Naive B cell (primary cell): ENCODE measurements around the gene BNIP5. TPM values are rescaled to one million over a fixed set of nuclear protein-coding genes. Genes with fewer than 3 reads are reported as not detected.

Source experiments
- ATAC-seq, 2 donors: fragments of 150-1000 bp; cut with Tn5 transposase; 2 replicates each; pipeline ENCODE4 v1.10.0; 2021; ENCODE audit warnings: low read depth in 2 of 2, mild to moderate bottlenecking in 2 of 2, moderate library complexity in 2 of 2
- DNase-seq: peaks from one replicate; pipeline ENCODE4 v3.0.0; 2022
- H3K27ac Mint-ChIP-seq, 6 donors: one replicate each; pipeline ENCODE4 v1.8.0; 2020 to 2022; ENCODE audit warnings: mild to moderate bottlenecking in 6 of 6, mixed read lengths in 6 of 6, moderate library complexity in 5 of 6, inconsistent platforms in 2 of 6
- H3K27me3 Mint-ChIP-seq, 3 donors: one replicate each; pipeline ENCODE4 v1.8.0; 2021 to 2022; ENCODE audit warnings: mixed read lengths in 3 of 3, mild to moderate bottlenecking in 1 of 3
- H3K36me3 Mint-ChIP-seq, 2 donors: one replicate each; pipeline ENCODE4 v1.8.0; 2020 to 2022; ENCODE audit warnings: mixed read lengths in 2 of 2, inconsistent platforms in 1 of 2, mild to moderate bottlenecking in 1 of 2
- H3K4me1 Mint-ChIP-seq, 3 donors: one replicate each; pipeline ENCODE4 v1.8.0; 2020 to 2022; ENCODE audit warnings: mixed read lengths in 3 of 3, inconsistent platforms in 1 of 3, mild to moderate bottlenecking in 1 of 3, moderate library complexity in 1 of 3
- H3K4me3 Mint-ChIP-seq, 8 donors: one replicate each; pipeline ENCODE4 v1.8.0; 2020 to 2022; ENCODE audit warnings: mild to moderate bottlenecking in 8 of 8, mixed read lengths in 8 of 8, moderate library complexity in 8 of 8, inconsistent platforms in 2 of 8
- H3K9me3 Mint-ChIP-seq, 7 donors: one replicate each; pipeline ENCODE4 v1.8.0; 2020 to 2022; ENCODE audit warnings: mixed read lengths in 7 of 7, mild to moderate bottlenecking in 5 of 7, inconsistent platforms in 2 of 7, moderate library complexity in 1 of 7
- polyA plus RNA-seq, 6 donors: library from polyadenylated mRNA; unstranded; fragments of 300-500 nt; fragmentation: Illumina TruSeq; gene quantifications; one replicate each; pipeline ENCODE4 v1.2.3, GENCODE V29; 2021; ENCODE audit warnings: low read depth in 6 of 6

Gene BNIP5
- polyA plus RNA-seq, 6 donors from 2014 or later, result not detected

- ATAC-seq (no peak), DNase-seq (no peak)
- H3K36me3 Mint-ChIP-seq, result no peaks in the 10 kb centered on the region
- H3K4me3 Mint-ChIP-seq, result no peak overlapping the region
- peaks cover 10 to 16% (median 11%) of the 10 kb centered on the region in 3 donors for H3K4me1 Mint-ChIP-seq
- peaks cover 3 to 16% (median 7%) of the 10 kb centered on the region in 3 donors for H3K27me3 Mint-ChIP-seq
- no peak overlapping the region for H3K27ac Mint-ChIP-seq
- H3K9me3 Mint-ChIP-seq, result no peaks in the 10 kb centered on the region
Observed at GRCh38 chr6:36308514-36308913, 28.2 kb downstream of the BNIP5 start.

DNA sequence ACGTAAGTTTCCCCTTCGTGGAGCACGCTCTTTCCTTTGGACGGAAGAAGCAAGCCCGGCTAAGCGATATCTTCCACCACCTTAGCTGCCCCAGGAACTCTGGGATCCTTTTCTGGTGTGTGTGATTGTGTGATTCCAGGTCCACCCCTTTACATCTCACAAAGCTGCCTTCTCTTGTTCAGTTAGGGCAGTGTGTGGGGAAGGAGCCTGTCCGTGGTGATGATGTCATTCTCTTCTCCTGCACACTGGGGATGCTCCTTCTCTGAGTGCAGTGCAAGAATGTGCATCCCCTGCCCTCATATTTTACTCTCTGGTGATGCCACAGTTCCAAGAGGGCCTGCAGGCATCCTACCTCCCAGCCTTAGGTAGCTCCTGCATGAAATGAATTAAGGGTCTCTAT, 30.3 kb downstream of the BNIP5 start:
- H3K36me3 Mint-ChIP-seq, result no peaks in the 10 kb centered on the region
- DNase-seq (no peak), ATAC-seq (no peak)
- H3K27me3 Mint-ChIP-seq, result peaks cover 12 to 24% (median 17%) of the 10 kb centered on the region in 3 donors
- peaks cover 5 to 9% (median 9%) of the 10 kb centered on the region in 3 donors for H3K4me1 Mint-ChIP-seq
- peak overlapping the region in 1 of 6 donors; percentile 37 for H3K27ac Mint-ChIP-seq
- H3K9me3 Mint-ChIP-seq, result no peaks in the 10 kb centered on the region
- no peak overlapping the region for H3K4me3 Mint-ChIP-seq

GRCh38 chr6:36305885-36306284, 30.8 kb downstream of the BNIP5 start:
- H3K4me1 Mint-ChIP-seq, result peaks cover 5 to 9% (median 6%) of the 10 kb centered on the region in 3 donors
- H3K4me3 Mint-ChIP-seq, result no peak overlapping the region
- no peaks in the 10 kb centered on the region for H3K9me3 Mint-ChIP-seq
- no peaks in the 10 kb centered on the region for H3K36me3 Mint-ChIP-seq
- no peak overlapping the region for H3K27ac Mint-ChIP-seq
- peaks cover 13 to 23% (median 19%) of the 10 kb centered on the region in 3 donors for H3K27me3 Mint-ChIP-seq
- DNase-seq (no peak), ATAC-seq (no peak)

DNA sequence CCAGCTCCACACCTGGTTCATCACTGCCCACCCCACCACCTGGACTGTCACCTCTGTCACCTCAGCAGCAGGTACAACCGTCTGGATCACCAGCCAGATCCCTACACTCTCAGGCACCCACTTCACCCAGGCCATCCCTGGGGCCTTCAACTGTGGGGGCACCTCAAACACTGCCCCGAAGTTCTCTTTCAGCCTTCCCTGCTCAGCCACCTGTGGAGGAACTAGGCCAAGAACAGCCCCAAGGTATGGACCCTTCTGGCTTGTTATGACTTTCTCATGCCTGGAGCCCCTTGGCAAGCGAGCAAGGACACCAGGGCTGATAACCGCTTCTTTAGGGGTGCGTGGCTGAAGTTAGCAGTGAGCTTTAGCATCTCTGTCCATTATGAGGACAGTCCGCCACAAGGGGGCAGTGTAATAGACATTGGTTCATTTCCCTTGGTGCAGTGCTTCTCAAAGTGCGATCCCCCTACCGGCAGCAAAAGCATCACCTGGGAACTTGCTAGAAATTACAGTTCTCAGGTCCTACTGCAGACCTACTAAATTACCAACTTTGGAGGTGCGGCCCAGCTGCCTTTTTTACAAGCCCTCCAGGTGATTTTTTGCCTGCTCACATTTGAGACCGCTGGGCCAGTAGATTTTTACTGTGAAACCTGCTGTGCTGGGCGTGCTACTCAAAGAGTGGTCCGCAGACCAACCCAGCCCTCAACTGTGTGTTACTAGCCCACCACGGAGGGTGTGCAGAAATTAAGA, 34.3 kb downstream of the BNIP5 start:
- Mint-ChIP-seq H3K36me3 (no peaks in the 10 kb centered on the region), H3K4me1 (peaks cover 5 to 9% (median 6%) of the 10 kb centered on the region in 3 donors), H3K4me3 (no peak overlapping the region), H3K9me3 (no peaks in the 10 kb centered on the region), H3K27ac (peak overlapping the region in 1 of 6 donors; percentile 7), H3K27me3 (peaks cover 13 to 36% (median 31%) of the 10 kb centered on the region in 3 donors)
- DNase-seq (peak; percentile 88), ATAC-seq (peak; percentile 98 to 99)

- ATAC-seq (no peak), DNase-seq (no peak)
- Mint-ChIP-seq H3K4me1 (peaks cover 5 to 9% (median 6%) of the 10 kb centered on the region in 3 donors), H3K9me3 (no peaks in the 10 kb centered on the region), H3K27ac (no peak overlapping the region), H3K27me3 (peaks cover 13 to 36% (median 31%) of the 10 kb centered on the region in 3 donors), H3K36me3 (no peaks in the 10 kb centered on the region), H3K4me3 (no peak overlapping the region)
Observed at GRCh38 chr6:36301781-36302180, 34.9 kb downstream of the BNIP5 start.

- ATAC-seq (no peak), DNase-seq (no peak)
- Mint-ChIP-seq H3K27me3 (peaks cover 13 to 36% (median 31%) of the 10 kb centered on the region in 3 donors), H3K4me1 (peaks cover 5 to 9% (median 6%) of the 10 kb centered on the region in 3 donors), H3K36me3 (no peaks in the 10 kb centered on the region), H3K9me3 (no peaks in the 10 kb centered on the region), H3K27ac (peak overlapping the region in 1 of 6 donors; percentile 76), H3K4me3 (no peak overlapping the region)
Observed at GRCh38 chr6:36301085-36301658, 35.5 kb downstream of the BNIP5 start.

DNA sequence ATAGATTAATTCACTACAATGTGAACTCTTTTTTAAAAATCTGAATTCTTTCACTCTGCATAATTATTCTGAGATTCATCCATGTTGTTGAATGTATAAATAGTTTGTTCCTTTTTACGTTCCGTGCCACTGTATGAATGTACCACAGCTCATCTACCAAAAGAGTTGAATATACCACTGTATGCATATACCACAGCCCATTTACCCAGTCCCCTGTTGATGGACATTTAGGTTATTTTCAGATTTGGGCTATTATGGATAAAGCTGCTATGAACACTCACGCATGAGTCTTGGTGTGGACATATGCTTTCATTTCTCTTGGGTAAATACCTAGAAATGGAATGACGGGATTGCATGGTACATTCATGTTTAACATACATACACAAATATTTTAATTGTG, 38.7 kb downstream of the BNIP5 start:
- peaks cover 18 to 36% (median 30%) of the 10 kb centered on the region in 3 donors for H3K27me3 Mint-ChIP-seq
- no peak for ATAC-seq

DNA sequence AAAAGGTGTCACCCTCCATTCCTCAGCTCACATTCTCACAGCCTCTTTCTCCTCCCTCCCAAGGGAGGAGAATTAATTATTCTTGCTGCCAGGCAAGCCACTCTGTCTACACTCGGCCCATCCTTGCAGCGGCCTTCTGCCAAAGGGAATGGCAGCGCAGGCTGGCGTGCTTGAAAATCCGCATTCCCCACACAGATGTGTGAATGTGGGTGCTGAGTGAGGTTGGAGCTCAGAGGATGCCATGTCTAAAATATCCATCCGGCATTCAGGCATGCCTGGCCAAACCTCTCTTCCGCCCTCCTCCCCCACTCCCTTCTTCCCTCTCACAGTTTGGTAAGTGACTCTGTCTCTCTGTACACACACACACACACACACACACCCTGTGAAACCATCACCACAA, 39.2 kb downstream of the BNIP5 start:
- no peak overlapping the region for H3K27ac Mint-ChIP-seq
- no peaks in the 10 kb centered on the region for H3K9me3 Mint-ChIP-seq
- no peak overlapping the region for H3K4me3 Mint-ChIP-seq
- H3K36me3 Mint-ChIP-seq, result no peaks in the 10 kb centered on the region
- H3K4me1 Mint-ChIP-seq, result peaks cover 3 to 5% (median 4%) of the 10 kb centered on the region in 3 donors
- no peak for ATAC-seq
- peaks cover 17 to 38% (median 29%) of the 10 kb centered on the region in 3 donors for H3K27me3 Mint-ChIP-seq
- no peak for DNase-seq

More for the DNA sequence above, 38.7 kb downstream of the BNIP5 start:
- Mint-ChIP-seq H3K4me1 (peaks cover 5 to 9% (median 6%) of the 10 kb centered on the region in 3 donors), H3K27ac (no peak overlapping the region), H3K9me3 (no peaks in the 10 kb centered on the region), H3K36me3 (no peaks in the 10 kb centered on the region), H3K4me3 (no peak overlapping the region)
- DNase-seq, result no peak

- DNase-seq (no peak), ATAC-seq (no peak)
- Mint-ChIP-seq H3K36me3 (no peaks in the 10 kb centered on the region), H3K27me3 (peaks cover 12 to 38% (median 25%) of the 10 kb centered on the region in 3 donors), H3K4me1 (peaks cover 0 to under 1% (median 0%) of the 10 kb centered on the region in 3 donors), H3K4me3 (no peak overlapping the region), H3K9me3 (no peaks in the 10 kb centered on the region), H3K27ac (no peak overlapping the region)
Observed at GRCh38 chr6:36297051-36297450, 39.6 kb downstream of the BNIP5 start.

- DNase-seq (no peak), ATAC-seq (no peak)
- Mint-ChIP-seq H3K4me1 (no peaks in the 10 kb centered on the region), H3K27me3 (peaks cover 9 to 39% (median 24%) of the 10 kb centered on the region in 3 donors), H3K9me3 (no peaks in the 10 kb centered on the region), H3K27ac (no peak overlapping the region), H3K4me3 (no peak overlapping the region), H3K36me3 (no peaks in the 10 kb centered on the region)
Observed at GRCh38 chr6:36296240-36296639, 40.4 kb downstream of the BNIP5 start.

DNA sequence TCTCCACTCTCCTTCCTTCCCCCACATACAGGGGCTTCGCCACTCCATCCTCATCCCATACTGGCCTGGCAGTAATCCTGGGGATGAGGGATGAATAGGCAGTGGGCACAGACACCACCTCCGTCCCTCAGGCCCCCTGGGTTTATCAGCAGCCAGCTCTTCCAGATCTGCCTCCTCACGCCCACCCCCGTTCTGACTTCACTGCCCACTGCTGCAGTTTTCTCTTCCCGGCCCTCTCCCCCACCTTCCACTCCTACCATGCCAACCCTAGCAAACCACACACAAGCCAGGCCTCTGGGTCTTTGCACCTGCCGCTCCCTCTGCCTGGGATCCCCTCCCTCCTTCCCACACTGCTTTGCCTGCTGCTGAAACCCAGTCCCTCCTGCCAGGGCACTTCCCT, 44.5 kb downstream of the BNIP5 start:
- ATAC-seq (no peak), DNase-seq (no peak)
- Mint-ChIP-seq H3K9me3 (no peaks in the 10 kb centered on the region), H3K4me1 (no peaks in the 10 kb centered on the region), H3K36me3 (no peaks in the 10 kb centered on the region), H3K27ac (peak overlapping the region in 1 of 6 donors; percentile 33), H3K27me3 (peaks cover 22 to 31% (median 30%) of the 10 kb centered on the region in 3 donors), H3K4me3 (no peak overlapping the region)

- no peak overlapping the region for H3K4me3 Mint-ChIP-seq
- no peaks in the 10 kb centered on the region for H3K36me3 Mint-ChIP-seq
- H3K9me3 Mint-ChIP-seq, result no peaks in the 10 kb centered on the region
- H3K4me1 Mint-ChIP-seq, result no peaks in the 10 kb centered on the region
- peaks cover 26 to 41% (median 33%) of the 10 kb centered on the region in 3 donors for H3K27me3 Mint-ChIP-seq
- DNase-seq (no peak), ATAC-seq (no peak)
- no peak overlapping the region for H3K27ac Mint-ChIP-seq
Observed at GRCh38 chr6:36290668-36291620, 45.7 kb downstream of the BNIP5 start.

DNA sequence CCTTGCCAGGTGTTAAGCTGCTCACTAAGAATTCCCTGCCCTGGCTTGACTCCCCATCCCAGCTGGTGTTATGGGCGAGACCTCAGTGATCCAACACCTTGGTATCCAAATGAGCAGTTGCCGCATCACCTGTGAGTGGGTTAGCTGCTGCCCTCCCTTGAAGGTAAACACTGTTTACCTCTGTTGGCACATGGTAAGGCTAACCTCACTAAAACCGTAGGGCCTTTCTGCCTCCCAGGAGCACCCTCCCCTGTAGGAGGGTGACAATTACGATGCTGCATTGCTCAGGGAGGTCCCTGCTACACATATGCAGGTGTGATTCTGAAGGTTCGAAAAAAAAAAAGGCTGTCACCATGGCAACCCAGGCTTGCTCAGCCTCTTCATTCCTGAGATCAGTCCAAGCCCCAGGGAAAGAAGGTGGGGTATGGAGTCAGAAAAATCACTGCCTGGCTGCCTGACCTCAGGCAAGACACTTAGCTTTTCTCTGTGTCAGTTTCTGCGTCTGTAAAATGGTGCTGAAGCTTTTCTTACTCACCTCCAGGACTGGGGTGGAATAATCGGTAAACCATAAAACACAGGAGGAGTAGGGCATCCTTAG, 47.3 kb downstream of the BNIP5 start:
- Mint-ChIP-seq H3K4me3 (no peak overlapping the region), H3K4me1 (no peaks in the 10 kb centered on the region), H3K27ac (no peak overlapping the region), H3K36me3 (no peaks in the 10 kb centered on the region), H3K9me3 (no peaks in the 10 kb centered on the region), H3K27me3 (peaks cover 30 to 54% (median 48%) of the 10 kb centered on the region in 3 donors)
- ATAC-seq (no peak), DNase-seq (no peak)
